Hindlimb muscle (tissue), 1 donor: ENCODE data around the gene DRAXIN. TPM values are rescaled to one million over a fixed set of nuclear protein-coding genes. Genes with fewer than 3 reads are reported as not detected.

ENCODE experiments used
- DNase-seq: peaks from one replicate; pipeline ENCODE4 v3.0.0-alpha.2; 2013
- polyA plus RNA-seq: library from polyadenylated mRNA; unstranded; fragments of 120-200 nt; gene quantifications from one replicate; pipeline ENCODE4 v1.2.1, GENCODE V29; 2013; ENCODE audit not compliant: insufficient read length

DRAXIN gene
- polyA plus RNA-seq, 1 donor, result 0.26 TPM

DNA sequence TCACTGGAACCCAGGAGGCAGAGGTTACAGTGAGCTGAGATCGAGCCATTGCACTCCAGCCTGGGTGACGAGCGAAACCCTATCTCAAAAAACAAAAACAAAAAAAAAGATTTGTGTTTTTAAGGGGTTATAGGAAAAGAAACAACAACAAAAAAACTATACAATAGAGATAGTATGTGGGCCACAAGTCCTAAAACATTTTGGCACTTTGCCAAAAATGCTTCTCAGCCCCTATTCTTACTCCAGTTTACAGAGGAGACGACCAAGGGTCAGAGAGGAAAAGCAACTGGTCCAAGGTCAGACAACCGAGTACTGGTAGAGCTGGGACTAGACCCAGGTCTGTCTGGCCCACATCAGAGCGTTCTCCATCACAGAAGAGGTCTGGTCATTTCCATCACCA lies 33.9 kb upstream of the DRAXIN start:
- no peak for DNase-seq

DNA sequence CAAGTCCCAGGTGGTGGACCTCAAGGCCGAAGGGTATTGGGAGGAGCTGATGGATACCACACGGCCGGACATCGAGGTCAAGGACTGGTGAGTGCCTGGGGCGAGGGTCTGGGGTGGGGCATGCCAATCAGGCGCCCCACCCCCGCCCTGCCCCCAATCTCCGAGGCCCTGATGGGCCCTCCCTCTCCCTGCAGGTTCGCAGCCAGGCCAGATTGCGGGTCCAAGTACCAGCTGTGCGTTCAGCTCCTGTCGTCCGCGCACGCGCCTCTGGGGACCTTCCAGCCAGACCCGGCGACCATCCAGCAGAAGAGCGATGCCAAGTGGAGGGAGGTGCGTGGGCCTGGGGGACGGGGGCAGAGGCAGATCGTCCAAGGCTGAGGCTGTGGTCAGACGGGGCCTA lies 33.0 kb upstream of the DRAXIN start:
- DNase-seq, result no peak

DNA sequence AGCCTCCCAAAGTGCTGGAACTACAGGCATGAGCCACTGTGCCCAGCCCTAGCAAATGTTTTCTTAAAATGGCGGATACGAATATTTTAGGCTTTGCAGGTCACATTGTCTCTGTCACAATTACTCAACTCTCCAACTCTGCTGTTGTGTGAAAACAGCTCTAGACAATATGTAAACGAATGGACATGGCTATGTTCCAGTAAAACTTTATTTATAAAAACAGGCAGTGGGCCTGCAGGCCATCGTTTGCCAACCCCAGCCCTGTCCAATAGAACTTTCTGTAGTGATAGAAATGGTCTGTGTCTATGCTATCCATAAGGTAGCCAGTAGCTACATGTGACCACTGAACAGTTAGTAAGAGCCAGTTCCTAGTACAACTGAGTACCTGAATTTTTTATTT lies 31.8 kb upstream of the DRAXIN start:
- no peak for DNase-seq

DNA sequence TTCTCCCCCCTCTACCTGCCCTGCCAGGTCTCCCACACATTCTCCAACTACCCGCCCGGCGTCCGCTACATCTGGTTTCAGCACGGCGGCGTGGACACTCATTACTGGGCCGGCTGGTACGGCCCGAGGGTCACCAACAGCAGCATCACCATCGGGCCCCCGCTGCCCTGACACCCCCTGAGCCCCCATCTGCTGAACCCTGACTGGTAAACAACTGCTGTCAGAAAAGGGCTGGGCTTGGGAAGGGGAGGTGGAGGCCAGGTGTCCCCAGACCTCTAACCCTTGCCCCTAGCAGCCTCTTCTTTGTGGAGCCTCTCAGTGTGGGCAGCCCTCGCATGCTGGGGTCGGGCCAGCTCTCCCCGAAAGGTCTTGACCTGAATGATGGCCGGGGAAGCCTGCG lies 30.4 kb upstream of the DRAXIN start:
- DNase-seq, result no peak

DNA sequence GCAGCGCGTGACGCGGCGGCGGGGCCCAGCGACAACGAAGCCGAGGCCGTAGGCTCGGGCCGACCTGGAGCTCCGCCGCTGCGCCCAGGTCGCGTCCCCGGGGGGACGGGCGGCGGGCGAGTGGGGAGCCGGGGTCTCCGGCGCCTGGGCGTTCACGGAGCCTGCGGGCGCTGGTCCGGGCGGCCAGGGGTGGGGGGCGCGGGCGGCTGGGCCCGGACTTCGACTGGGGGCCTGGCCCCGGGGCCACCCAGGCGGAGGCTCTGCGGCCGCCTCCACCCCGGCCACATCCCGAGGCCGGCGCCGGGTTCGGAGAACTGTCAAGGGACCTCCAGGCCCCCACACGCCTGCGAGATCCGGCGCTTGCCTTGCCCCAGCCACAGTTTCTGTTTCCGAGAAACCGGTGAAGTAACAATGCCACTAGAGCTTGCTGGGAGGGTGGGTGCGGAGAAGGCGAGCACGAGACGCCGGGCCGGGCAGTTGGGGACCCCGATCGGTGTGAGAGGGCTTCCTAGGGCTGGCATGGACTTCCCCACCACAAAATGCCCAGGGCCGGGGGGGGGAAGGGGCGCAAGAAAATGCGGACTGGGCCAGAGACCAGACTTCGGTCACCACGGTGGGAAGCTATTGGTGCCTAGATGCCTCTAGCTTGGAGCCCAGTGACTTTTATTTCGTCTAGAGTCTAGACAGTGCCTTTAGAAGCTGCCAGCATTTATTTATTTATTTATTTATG lies 27.0 kb upstream of the DRAXIN start:
- DNase-seq, result peak; percentile 47

DNA sequence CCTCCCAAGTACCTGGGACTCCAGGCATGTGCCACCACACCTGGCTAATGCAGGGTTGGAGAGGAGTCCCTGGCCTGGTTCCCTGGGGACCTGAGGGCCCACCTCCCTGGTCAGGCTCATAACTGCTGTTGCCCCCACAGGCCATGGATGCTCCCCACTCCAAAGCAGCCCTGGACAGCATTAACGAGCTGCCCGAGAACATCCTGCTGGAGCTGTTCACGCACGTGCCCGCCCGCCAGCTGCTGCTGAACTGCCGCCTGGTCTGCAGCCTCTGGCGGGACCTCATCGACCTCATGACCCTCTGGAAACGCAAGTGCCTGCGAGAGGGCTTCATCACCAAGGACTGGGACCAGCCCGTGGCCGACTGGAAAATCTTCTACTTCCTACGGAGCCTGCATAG lies 23.0 kb upstream of the DRAXIN start:
- DNase-seq, result no peak

DNA sequence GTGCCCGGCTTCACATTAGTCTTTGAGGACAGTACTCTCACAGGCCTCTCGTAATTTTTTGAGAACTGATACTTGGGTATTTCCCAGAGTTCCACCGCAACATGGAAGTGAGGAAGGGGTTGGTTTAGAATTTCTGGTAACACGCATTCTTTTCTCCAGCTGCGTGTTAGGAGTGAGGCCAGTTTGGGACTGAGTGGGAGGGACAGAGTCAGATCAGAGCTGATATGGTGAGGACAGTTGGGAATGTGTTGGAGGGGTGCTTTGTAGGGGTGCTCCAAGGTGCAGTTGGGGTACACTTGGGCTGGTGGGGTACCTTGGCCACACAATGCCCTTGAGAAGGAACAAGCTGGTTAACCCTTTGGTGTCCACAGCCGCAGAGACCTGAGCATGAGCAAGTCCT lies 20.8 kb upstream of the DRAXIN start:
- DNase-seq, result no peak

DNA sequence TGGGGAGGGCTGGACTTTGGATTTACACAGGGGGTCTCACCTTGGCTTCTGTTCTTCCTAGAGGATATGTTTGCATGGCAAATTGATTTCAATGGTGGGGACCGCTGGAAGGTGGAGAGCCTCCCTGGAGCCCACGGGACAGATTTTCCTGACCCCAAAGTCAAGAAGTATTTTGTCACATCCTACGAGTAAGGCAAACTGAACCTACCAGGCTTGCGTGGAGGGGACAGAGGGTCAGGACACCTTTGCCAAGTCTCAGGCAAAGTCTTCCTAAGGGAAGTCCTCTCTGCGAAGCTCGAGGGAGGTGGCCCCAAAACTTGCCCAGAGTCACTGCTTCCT lies 20.3 kb upstream of the DRAXIN start:
- no peak for DNase-seq

DNA sequence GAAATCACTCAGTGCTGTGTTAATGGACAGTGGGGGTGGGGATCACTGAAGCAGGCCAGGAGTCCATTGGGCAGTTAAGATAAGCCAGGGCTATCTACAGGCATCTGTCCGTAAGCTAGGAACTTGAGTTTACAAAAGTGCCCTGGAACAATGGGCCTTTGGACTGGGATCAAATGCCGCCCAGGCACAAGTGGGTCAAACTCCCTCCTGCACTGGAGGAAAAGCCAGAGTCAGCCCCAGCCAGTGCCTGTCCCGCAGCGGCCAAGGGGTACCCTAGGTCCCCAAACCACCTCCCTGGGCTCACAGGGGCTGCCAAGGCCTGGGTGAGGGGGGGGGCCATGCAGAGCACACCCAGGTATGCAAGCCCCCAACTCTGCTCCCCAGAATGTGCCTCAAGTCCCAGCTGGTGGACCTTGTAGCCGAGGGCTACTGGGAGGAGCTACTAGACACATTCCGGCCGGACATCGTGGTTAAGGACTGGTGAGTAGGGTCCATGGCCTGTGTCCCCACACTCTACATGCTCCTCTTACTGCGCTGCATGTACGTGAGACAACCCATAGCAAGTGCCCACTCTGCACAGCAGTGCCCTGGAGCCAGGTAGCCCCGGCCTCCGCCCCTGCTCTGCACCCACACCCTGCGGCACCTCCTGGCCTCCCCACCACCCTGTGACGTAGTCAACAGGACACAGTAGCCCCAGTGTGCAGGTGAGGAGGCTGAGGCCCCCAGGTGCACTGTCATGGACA lies 19.8 kb upstream of the DRAXIN start:
- no peak for DNase-seq

DNA sequence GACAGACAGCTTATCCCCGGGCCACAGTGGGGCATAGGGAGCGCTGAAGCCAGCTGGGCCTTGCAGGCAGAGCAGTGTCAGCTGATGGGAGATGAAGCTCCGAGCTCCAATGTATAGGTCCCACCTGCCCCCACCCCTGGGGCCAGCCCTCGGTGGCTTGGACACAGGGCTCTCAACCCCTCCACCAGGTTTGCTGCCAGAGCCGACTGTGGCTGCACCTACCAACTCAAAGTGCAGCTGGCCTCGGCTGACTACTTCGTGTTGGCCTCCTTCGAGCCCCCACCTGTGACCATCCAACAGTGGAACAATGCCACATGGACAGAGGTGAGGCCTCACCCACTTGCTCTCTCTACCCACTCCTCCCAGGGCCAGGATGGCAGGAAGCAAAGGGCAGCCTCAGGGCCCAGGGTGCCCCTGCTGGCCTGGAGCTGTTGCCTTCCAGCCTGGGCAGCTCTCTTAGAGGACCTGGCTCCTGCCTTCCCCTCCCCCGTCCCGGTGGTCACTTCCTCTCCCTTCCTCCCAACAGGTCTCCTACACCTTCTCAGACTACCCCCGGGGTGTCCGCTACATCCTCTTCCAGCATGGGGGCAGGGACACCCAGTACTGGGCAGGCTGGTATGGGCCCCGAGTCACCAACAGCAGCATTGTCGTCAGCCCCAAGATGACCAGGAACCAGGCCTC lies 18.3 kb upstream of the DRAXIN start:
- DNase-seq, result no peak

DNA sequence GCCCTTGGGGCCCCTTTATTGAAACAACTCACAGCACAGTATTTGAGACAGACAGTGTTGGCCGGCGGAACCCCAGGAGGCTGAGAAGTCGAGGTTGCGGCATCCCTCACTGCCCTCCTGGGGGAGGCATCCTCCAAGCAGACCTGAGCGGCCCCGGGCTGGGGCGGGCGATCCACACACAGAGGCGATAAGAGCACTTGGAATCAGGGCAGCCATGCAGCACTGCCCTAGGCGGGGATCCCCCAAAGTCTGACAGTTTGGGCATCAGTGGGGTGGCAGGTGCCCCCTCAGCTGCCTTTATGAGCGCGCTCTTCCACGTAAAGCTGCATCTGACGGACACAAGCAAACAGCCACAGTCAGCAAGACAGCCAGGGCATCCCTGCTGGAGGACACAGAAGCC lies 17.0 kb upstream of the DRAXIN start:
- DNase-seq, result no peak

DNA sequence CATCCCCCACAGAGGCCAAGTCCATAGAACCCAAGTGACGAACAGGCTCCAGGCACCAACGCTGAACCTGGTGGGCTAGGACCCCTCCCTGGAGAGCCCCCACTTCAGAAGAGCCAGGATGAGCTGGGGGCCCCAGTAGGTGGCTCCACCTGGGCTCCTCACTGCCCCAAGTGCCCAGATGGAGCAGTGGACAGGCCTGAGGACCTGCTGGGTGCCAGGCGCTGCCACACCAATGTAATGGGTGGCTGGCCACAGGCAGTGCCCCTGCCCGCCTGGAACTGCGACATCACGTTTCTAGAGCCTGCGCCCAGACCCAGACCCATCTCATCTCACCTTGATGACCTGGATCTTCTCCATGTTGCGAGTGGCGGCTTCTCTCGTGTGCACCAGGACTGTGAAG lies 16.2 kb upstream of the DRAXIN start:
- no peak for DNase-seq

DNA sequence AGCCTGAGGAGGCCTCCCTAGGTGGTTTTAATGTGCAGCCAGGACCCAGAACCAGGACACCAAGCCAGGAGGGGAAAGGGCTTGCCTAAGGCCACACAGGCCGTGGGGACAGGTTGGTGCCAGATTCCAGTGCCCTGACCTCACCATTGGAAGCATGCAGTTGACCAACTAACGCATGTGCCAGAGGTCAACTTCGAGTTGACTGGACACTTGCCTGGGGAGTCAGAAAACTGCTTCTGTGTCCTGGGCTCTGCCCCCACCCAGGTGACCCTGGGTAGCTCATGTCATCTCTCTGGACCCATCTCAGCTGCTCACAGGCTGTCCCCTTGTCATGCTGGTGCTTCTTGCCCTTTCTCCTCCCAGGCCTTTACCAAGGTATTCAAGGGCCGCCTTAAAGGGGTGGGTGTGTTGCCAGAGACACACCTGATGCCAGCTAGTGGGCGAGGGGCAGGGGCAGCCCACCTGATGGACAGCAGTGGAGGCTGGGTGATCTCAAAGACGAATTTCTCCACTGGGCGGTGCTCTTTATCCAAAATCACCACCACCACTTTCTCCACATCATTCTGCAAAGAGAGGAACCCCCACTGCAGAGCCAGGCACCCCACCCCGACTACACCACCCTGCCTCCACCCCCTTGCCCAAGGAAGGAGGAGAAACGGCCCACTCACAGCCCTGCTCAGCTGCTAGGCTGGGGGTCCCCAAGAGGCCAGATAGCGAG lies 15.0 kb upstream of the DRAXIN start:
- DNase-seq, result no peak

DNA sequence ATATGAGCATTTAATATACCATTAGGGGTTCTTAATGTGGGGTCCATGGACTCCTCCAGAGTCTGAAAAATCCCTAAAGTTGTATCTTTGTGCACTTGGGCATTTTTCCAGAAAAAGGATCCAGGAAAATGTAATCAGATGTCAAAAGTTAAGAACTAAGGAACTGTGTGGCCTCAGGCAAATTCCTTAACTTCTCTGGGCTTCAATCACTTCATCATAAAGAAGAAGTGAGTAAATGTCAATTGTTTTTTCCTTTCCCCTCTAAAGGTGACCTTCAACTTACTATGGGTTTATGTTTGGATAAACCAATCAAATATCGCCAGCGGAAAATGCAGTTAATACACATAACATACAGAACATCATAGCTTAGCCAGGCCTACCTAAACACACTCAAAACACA lies 13.1 kb upstream of the DRAXIN start:
- no peak for DNase-seq

DNA sequence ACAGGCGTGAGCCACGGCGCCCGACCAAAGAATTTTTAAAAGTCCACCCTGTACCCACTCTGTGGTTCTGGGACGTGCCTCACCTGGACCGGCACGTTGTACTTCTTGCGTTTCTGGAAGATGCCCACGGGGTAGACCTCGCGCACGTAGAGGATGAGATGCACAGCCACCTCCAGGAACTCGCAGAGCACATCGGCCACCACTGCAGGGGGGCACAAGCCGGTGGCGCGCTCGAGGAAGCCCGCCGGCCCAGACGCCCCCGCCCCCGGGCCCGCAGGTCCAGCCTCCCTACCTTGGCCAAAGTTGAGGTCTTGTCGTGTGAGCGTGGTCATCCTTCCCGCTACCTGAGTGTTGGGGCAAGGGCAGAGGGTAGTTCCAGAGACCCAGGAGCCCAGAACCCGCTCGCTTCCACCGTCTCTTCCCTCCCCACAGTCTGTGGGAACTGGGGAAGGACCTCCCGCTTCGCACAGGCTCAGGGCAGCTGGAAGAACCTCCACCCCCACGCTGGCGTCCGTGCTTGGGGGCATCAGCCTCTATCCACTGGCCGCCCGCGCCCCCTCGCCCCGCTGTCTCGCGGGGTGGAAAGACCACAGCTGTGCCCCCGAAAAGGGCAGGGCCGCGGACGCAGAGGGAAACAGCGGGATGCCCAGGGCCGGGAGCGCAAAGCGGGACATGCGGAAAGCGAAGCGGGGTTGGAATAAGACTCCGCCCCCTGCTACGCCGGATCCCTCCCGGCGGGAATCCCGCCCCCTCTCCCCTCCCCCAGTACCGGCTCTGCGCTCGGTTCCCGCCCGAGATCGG lies 11.0 kb upstream of the DRAXIN start:
- DNase-seq, result no peak

DNA sequence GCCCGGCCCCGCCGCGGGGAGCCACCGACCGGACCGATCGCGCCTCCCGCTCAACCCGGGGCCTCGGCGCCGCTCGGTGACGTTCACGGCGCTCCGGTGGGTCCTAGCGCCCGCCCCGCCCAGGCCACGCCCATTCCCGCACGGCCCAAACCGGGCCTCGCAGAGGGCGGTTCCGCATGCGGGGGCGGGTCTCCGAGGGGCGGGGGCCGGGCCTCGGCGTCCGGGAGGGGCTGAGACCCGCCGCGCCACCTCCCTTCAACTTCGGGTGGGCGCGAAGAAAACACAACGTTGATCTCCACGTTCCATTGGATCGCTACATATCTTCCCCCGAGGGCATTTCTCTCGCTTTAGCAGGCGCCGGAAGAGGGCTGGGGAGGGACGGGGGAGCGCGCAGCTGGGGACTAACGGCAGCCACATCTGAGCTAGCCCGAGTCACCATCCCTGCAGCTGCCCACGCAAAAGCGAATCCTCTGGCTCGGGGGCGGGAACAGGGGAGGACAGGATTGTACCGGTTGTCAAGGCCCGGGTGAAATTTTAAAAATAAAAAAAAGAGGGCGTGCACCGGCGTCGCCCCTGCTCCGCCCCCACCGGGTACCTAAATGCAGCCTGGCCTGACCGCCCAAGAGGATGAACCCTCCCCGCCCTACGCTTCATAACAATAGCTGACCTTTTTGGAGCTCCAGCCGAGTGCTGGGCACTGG lies 10.3 kb upstream of the DRAXIN start, which contains the start of gene MAD2L2:
MAD2L2 (minus strand) TSS at position 78 of the 701 bp plus-strand sequence. CDS start 547 bp downstream, outside the sequence.
- peak; percentile 90 for DNase-seq

DNA sequence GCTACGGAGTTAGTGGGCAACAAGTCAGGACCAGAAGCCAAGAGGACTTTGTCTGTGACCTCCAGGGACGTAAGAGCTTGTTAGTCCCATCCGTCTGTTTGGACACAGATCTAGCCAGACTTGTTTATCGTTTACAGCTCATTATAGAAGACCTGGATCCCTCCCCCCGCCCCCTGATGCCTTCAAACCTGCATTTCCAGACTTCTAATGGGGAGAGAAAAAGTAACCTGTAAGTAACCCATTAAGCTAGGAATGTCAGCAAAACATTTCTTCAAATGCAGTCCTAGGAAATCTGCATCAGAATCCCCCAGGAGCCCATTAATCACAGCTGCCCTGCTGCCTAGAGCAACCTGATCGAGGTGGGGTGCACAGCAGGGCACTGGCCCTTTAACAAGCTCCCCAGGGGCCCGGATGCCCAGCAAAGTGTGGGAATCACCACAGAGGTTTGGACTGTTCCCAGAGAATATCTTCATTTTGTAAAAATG lies 9.2 kb upstream of the DRAXIN start:
- no peak for DNase-seq

DNA sequence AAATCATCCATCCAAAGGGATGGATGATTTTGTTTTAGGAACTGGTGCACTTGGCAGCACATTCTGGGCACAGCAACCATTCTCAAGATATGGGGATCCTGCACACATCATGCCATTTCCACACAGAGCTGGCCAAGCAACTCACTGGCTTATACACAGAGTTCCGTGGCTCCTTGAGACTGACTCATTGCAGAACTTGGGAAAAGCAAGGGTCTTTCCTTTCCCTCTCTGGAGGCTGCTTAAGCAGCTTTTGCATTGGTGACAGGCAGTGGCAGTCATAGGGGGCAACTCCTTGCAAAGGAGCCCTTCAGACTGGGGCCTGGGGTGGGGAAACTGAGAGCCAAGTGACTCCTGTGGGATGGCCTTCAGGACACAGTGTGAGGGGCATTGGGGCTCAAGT lies 8.7 kb upstream of the DRAXIN start:
- DNase-seq, result no peak

DNA sequence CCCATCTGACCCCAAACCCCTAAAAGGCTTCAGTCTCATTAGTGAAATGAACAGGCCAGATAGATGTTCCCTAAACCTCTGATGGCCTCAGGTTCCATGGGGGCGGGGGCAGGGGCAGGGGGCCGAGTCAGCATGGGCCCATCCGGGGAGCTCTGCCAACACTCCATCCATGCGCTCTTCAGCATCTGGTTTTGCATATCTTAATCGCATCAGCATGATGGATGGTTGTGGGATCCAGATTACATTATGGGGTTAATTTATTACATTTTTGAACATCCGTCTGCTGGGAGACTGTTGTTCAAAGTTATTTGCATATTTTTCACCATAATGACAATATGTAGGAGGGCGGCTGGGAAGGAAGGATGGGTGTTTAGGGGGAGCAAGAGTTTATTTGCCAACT lies 7.4 kb upstream of the DRAXIN start:
- DNase-seq, result no peak

DNA sequence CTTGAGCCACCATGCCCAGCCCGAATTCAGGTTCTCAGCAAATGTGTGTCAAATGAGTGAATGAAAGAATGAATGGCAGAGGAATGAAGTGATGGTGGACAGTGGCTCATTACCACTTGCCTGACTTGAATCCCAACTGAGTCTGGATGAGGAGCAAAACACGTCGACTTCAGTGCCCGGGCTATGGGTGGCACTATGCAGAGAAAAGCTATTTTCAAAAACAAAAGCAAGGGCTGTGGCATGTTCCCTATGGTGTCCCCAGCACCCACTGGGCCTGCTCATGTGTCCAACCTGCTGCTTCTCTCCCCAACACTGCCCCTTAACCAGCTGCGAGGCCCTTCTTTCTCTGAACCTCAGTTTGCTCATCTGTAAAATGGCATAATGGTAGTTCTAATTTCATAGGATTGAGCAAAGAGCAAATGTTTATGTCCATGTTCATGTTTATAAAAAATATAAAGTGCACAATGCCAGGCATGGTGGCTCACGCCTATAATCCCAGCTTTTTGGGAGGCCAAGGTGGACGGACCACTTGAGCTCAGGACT lies 6.2 kb upstream of the DRAXIN start:
- no peak for DNase-seq

DNA sequence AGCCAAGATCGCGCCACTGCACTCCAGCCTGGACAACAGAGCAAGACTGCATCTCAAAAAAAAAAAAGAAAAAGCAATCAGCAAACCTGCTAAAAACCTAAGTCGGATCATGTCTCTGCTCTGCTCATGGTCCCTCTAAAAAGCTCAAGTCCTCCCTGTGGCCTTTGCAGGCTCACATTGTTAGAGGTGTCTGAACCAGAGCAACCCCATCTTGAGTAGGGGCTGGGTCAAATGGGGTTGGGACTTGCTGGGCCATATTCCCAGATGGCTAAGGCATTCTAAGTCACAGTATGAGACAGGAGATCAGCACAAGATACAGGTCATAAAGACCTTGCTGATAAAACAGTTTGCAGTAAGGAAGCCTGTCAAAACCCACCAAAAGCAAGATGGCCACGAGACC lies 3.0 kb upstream of the DRAXIN start:
- no peak for DNase-seq
